ENCODE measurements around the gene CR1L.
"Not testable (repeated sequence)": the region's sequence is repeated elsewhere in the genome, so short reads cannot be mapped to it uniquely, and the experiment has no call there.

CR1L gene

GRCh38 chr1:207644166-207644851, 624 bp upstream of the CR1L start:
- H3K4me3 ChIP-seq (ENCODE audit: low read depth, low read length), result peak overlapping the region; percentile 62
- DNase-seq (ENCODE audit: low read depth), result no peak

- DNase-seq (ENCODE audit: low read depth), result no peak
- peak overlapping the region; percentile 62 for H3K4me3 ChIP-seq (ENCODE audit: low read depth, low read length)
Observed at GRCh38 chr1:207645635-207646081, 725 bp downstream of the CR1L start.

GRCh38 chr1:207646171-207646570, 1.2 kb downstream of the CR1L start:
- no peak for DNase-seq (ENCODE audit: low read depth)

GRCh38 chr1:207646944-207647579, 2.1 kb downstream of the CR1L start:
- H3K4me3 ChIP-seq (ENCODE audit: low read depth, low read length), result no peak overlapping the region

More at GRCh38 chr1:207646171-207646570, 1.2 kb downstream of the CR1L start:
- no peak overlapping the region for H3K4me3 ChIP-seq (ENCODE audit: low read depth, low read length)

GRCh38 chr1:207647671-207648333, 2.9 kb downstream of the CR1L start:
- no peak overlapping the region for H3K4me3 ChIP-seq (ENCODE audit: low read depth, low read length)
- DNase-seq (ENCODE audit: low read depth), result no peak

More at GRCh38 chr1:207646944-207647579, 2.1 kb downstream of the CR1L start:
- no peak for DNase-seq (ENCODE audit: low read depth)

- no peak for DNase-seq (ENCODE audit: low read depth)
- H3K4me3 ChIP-seq (ENCODE audit: low read depth, low read length), result no peak overlapping the region
Observed at GRCh38 chr1:207648334-207649209, 3.6 kb downstream of the CR1L start.

GRCh38 chr1:207649210-207649753, 4.3 kb downstream of the CR1L start:
- no peak overlapping the region for H3K4me3 ChIP-seq (ENCODE audit: low read depth, low read length)
- DNase-seq (ENCODE audit: low read depth), result no peak

- no peak for DNase-seq (ENCODE audit: low read depth)
- no peak overlapping the region for H3K4me3 ChIP-seq (ENCODE audit: low read depth, low read length)
Observed at GRCh38 chr1:207649865-207650580, 5.1 kb downstream of the CR1L start.

- DNase-seq (ENCODE audit: low read depth), result no peak
- no peak overlapping the region for H3K4me3 ChIP-seq (ENCODE audit: low read depth, low read length)
Observed at GRCh38 chr1:207651583-207651982, 6.7 kb downstream of the CR1L start.

- no peak for DNase-seq (ENCODE audit: low read depth)
- no peak overlapping the region for H3K4me3 ChIP-seq (ENCODE audit: low read depth, low read length)
Observed at GRCh38 chr1:207654320-207654719, 9.4 kb downstream of the CR1L start.

- no peak for DNase-seq (ENCODE audit: low read depth)
- no peak overlapping the region for H3K4me3 ChIP-seq (ENCODE audit: low read depth, low read length)
Observed at GRCh38 chr1:207658408-207658807, 13.5 kb downstream of the CR1L start.

GRCh38 chr1:207658904-207659485, 14.1 kb downstream of the CR1L start:
- H3K4me3 ChIP-seq (ENCODE audit: low read depth, low read length), result no peak overlapping the region
- no peak for DNase-seq (ENCODE audit: low read depth)

GRCh38 chr1:207659545-207660153, 14.7 kb downstream of the CR1L start:
- H3K4me3 ChIP-seq (ENCODE audit: low read depth, low read length), result no peak overlapping the region
- DNase-seq (ENCODE audit: low read depth), result no peak

GRCh38 chr1:207661420-207661819, 16.5 kb downstream of the CR1L start:
- DNase-seq (ENCODE audit: low read depth); H3K4me3 ChIP-seq (ENCODE audit: low read depth, low read length): not testable (repeated sequence)

- no peak overlapping the region for H3K4me3 ChIP-seq (ENCODE audit: low read depth, low read length)
Observed at GRCh38 chr1:207666342-207666741, 21.4 kb downstream of the CR1L start.

GRCh38 chr1:207669528-207670009, 24.6 kb downstream of the CR1L start:
- no peak for DNase-seq (ENCODE audit: low read depth)
- H3K4me3 ChIP-seq (ENCODE audit: low read depth, low read length), result no peak overlapping the region

More at GRCh38 chr1:207666342-207666741, 21.4 kb downstream of the CR1L start:
- no peak for DNase-seq (ENCODE audit: low read depth)

- DNase-seq (ENCODE audit: low read depth), result no peak
- no peak overlapping the region for H3K4me3 ChIP-seq (ENCODE audit: low read depth, low read length)
Observed at GRCh38 chr1:207670192-207670591, 25.3 kb downstream of the CR1L start.

- DNase-seq (ENCODE audit: low read depth), result no peak
- H3K4me3 ChIP-seq (ENCODE audit: low read depth, low read length), result no peak overlapping the region
Observed at GRCh38 chr1:207670997-207671396, 26.1 kb downstream of the CR1L start.

All from skeletal muscle cell (primary cell).